ENCODE measurements around the gene RIPPLY2. TPM values are rescaled to one million over a fixed set of nuclear protein-coding genes. Genes with fewer than 3 reads are reported as not detected.

RIPPLY2 gene
- total and polyA plus RNA-seq, 9 of the 15 experiments (the other 6 are each of a cell fraction or from before 2014, with no cell fraction given) = not detected

GRCh38 chr6:83824831-83825230 is 28.3 kb upstream of the RIPPLY2 start:
- intact Hi-C loops (cut with micrococcal nuclease) = no loop called here
- 0% methylated on average over 2 of the region's 2 CpGs for WGBS (ENCODE audit: insufficient coverage, low coverage, missing lambda C conversion rate)
- TF ChIP-seq CAMTA2 (CRISPR knock-in tag; conservative IDR thresholded peaks at IDR 0.05) (no peak), ZNF212 (CRISPR knock-in tag; IDR thresholded peaks at IDR 0.05) (no peak), KLF16 (IDR thresholded peaks at IDR 0.05) (no peak), KLF6 (CRISPR knock-in tag; IDR thresholded peaks at IDR 0.05; ENCODE audit: borderline replicate concordance) (no peak), ARID4B (CRISPR knock-in tag; IDR thresholded peaks at IDR 0.05) (no peak), HLTF (IDR thresholded peaks at IDR 0.05) (no peak), RCOR1 (IDR thresholded peaks at IDR 0.05; ENCODE audit: borderline replicate concordance in 1 of 2, low read depth in 2 of 2, low read length in 2 of 2) (no peak), ZNF133 (CRISPR knock-in tag; IDR thresholded peaks at IDR 0.05) (no peak), ZBTB5 (IDR thresholded peaks at IDR 0.05) (no peak), ZNF184 (CRISPR knock-in tag; IDR thresholded peaks at IDR 0.05) (no peak), ZBTB1 (CRISPR knock-in tag; IDR thresholded peaks at IDR 0.05; ENCODE audit: borderline replicate concordance, low read depth) (no peak), STAG1 (CRISPR knock-in tag; IDR thresholded peaks at IDR 0.05; ENCODE audit: borderline replicate concordance) (no peak), ETV1 (tag; conservative IDR thresholded peaks at IDR 0.05; ENCODE audit: low read depth) (no peak), HDGF (IDR thresholded peaks at IDR 0.05) (no peak), LEF1 (IDR thresholded peaks at IDR 0.05) (no peak), PRDM10 (IDR thresholded peaks at IDR 0.05; ENCODE audit: partially characterized antibody) (no peak)

More at GRCh38 chr6:83824831-83825230, 28.3 kb upstream of the RIPPLY2 start:
- H3K9ac ChIP-seq (ENCODE audit: insufficient read depth in 1 of 2, low read depth in 2 of 2, low read length in 2 of 2) = no peak overlapping the region
- no peak overlapping the region for H2AFZ ChIP-seq (ENCODE audit: low read depth, low read length)
- no peaks in the 10 kb centered on the region; a peak in 1 of 5 replicates for H3K27me3 ChIP-seq (ENCODE audit: control insufficient read depth in 2 of 2, insufficient read depth in 2 of 2, low read length in 2 of 2)
- DNase-seq (ENCODE audit: extremely low read depth in 1 of 4, low spot score in 3 of 4) (no peak), FAIRE-seq (no peak), ATAC-seq (no peak)
- no TSS peak for BruUV-seq (replicated peaks)
- POLR2A ChIA-PET = no interaction called here
- H3K9me1 ChIP-seq (ENCODE audit: control insufficient read depth, insufficient read depth, low read length) = no peaks in the 10 kb centered on the region
- no peaks in the 10 kb centered on the region for H3K36me3 ChIP-seq (ENCODE audit: control insufficient read depth, insufficient read depth, low read length)
- CTCF ChIA-PET (ENCODE audit: low intra/inter-chr PET ratio) = no interaction called here
- in situ Hi-C loops (cut with MboI) = no loop called here
- no peak overlapping the region for H3K4me3 ChIP-seq
- H3K4me1 ChIP-seq (replicated peaks in 1 of 2; ENCODE audit: control insufficient read depth in 2 of 2, insufficient read depth in 2 of 2, low read length in 2 of 2) = no peaks in the 10 kb centered on the region
- no peaks in the 10 kb centered on the region for H3K79me2 ChIP-seq (ENCODE audit: control insufficient read depth, insufficient read depth, low read length)
- no peak overlapping the region for H3K4me2 ChIP-seq (ENCODE audit: insufficient read depth, low read length)
- no peaks in the 10 kb centered on the region for H4K20me1 ChIP-seq (replicated peaks; ENCODE audit: control insufficient read depth, insufficient read depth, low read length)
- H3K9me3 ChIP-seq (replicated peaks; ENCODE audit: control insufficient read depth, insufficient read depth, low read depth, low read length) = no peaks in the 10 kb centered on the region
- H3K27ac ChIP-seq (ENCODE audit: extremely low read depth, low read depth, low read length) = no peak overlapping the region
